GM12878 (cell line): ENCODE measurements around the gene CCHCR1. TPM values are rescaled to one million over a fixed set of nuclear protein-coding genes. Genes with fewer than 3 reads are reported as not detected.

Experiments used
- ATAC-seq: fragments of 200-7000 bp; cut with Tn5 transposase; 3 replicates; pipeline ENCODE4 v1.9.1; 2020; ENCODE audit warnings: mild to moderate bottlenecking, moderate library complexity
- BruUV-seq: library from RNA; stranded (reverse); fragments of 400-500 nt; replicated peaks from 2 replicates; lab custom pipeline; 2021; lab: Mats Ljungman, UMichigan
- CTCF ChIA-PET: fragments of 300-600 bp; sonication (Branson Sonifier 250); formaldehyde crosslinking; extraction: SDS; loops from one replicate; lab custom pipeline; 2021; ENCODE audit warnings: inconsistent platforms; lab: Yijun Ruan, JAX
- POLR2A ChIA-PET: fragments of 350-600 bp; formaldehyde crosslinking; extraction: SDS; loops from one replicate; lab custom pipeline; 2021; ENCODE audit warnings: inconsistent platforms; lab: Charles Lee
- RAD21 ChIA-PET: fragments of 300-600 bp; sonication (Branson Sonifier 250); formaldehyde crosslinking; loops from one replicate; lab custom pipeline; 2023; ENCODE audit warnings: antibody characterized with exemption; ENCODE audit not compliant: unreplicated experiment; lab: Charles Lee
- SMC1A ChIA-PET: fragments of 300-600 bp; sonication (Branson Sonifier 250); formaldehyde crosslinking; loops from one replicate; lab custom pipeline; 2023; ENCODE audit not compliant: unreplicated experiment, uncharacterized antibody; lab: Charles Lee
- DNase-seq: peaks from one replicate; pipeline ENCODE4 v3.0.0-alpha.2; 2011; ENCODE audit warnings: low read depth, low spot score
- FAIRE-seq: peaks from 3 replicates; lab custom pipeline; 2011; peaks lifted over from hg19 to GRCh38; lab: Jason Lieb, UNC
- H2AFZ ChIP-seq: 2 replicates; pipeline ENCODE4 v1.6.0; 2011; ENCODE audit warnings: low read depth, low read length, control low read depth; ENCODE audit not compliant: control insufficient read depth
- H3K27ac ChIP-seq: 2 replicates; pipeline ENCODE4 v1.5.1; 2011; ENCODE audit warnings: control low read depth; ENCODE audit not compliant: control insufficient read depth, insufficient read depth
- H3K27me3 ChIP-seq, 2 experiments: replicated peaks in 1 of 2; 2 replicates each; pipeline versions ENCODE4 v1.6.0 to v1.6.1; 2011; ENCODE audit warnings: low read length in 1 of 2; ENCODE audit not compliant: control insufficient read depth in 2 of 2, insufficient read depth in 2 of 2
- H3K36me3 ChIP-seq, 2 experiments: 2 replicates each; pipeline ENCODE4 v1.5.1; 2011; ENCODE audit warnings: low read length in 1 of 2; ENCODE audit not compliant: control insufficient read depth in 2 of 2, insufficient read depth in 2 of 2
- H3K4me1 ChIP-seq: 2 replicates; pipeline ENCODE4 v1.6.1; 2011; ENCODE audit warnings: mild to moderate bottlenecking, low read length, moderate library complexity, mixed read lengths; ENCODE audit not compliant: control insufficient read depth, insufficient read depth
- H3K4me2 ChIP-seq: 2 replicates; pipeline ENCODE4 v1.6.0; 2011; ENCODE audit warnings: control low read depth; ENCODE audit not compliant: control insufficient read depth, insufficient read depth
- H3K4me3 ChIP-seq: fragments of 200-600 bp; sonication (generic); 2 replicates; pipeline ENCODE4 v1.5.1; 2016
- H3K79me2 ChIP-seq: 2 replicates; pipeline ENCODE4 v1.6.0; 2011; ENCODE audit warnings: low read length; ENCODE audit not compliant: control insufficient read depth, insufficient read depth
- H3K9ac ChIP-seq: 2 replicates; pipeline ENCODE4 v1.8.0; 2011; ENCODE audit warnings: low read length, control low read depth, mixed read lengths; ENCODE audit not compliant: control insufficient read depth, insufficient read depth
- H3K9me3 ChIP-seq: replicated peaks from 3 replicates; pipeline ENCODE4 v1.5.1; 2011; ENCODE audit warnings: mild to moderate bottlenecking, low read length; ENCODE audit not compliant: control insufficient read depth, insufficient read depth
- H4K20me1 ChIP-seq: 2 replicates; pipeline ENCODE4 v1.6.0; 2011; ENCODE audit not compliant: control insufficient read depth, insufficient read depth
- ASH2L ChIP-seq: fragments of 300-600, 200-600 bp; sonication (generic); IDR thresholded peaks from 2 replicates; pipeline ENCODE4 v1.6.1; 2017; ENCODE audit warnings: low read depth, mild to moderate bottlenecking, borderline replicate concordance
- FOXK2 ChIP-seq: fragments of 450-650 bp; IDR thresholded peaks from 2 replicates; pipeline ENCODE4 v1.6.1; 2017; ENCODE audit warnings: mild to moderate bottlenecking, moderate library complexity
- HDAC6 ChIP-seq: fragments of 200-600 bp; sonication (generic); IDR thresholded peaks from one replicate; pipeline ENCODE4 v1.8.0; 2017; ENCODE audit warnings: antibody characterized with exemption; ENCODE audit not compliant: unreplicated experiment
- IKZF1 ChIP-seq: fragments of 450-650 bp; conservative IDR thresholded peaks from 2 replicates; pipeline ENCODE4 v1.6.1; 2017; ENCODE audit warnings: antibody characterized with exemption, mild to moderate bottlenecking
- MEF2B ChIP-seq: fragments of 450-650 bp; IDR thresholded peaks from 2 replicates; pipeline ENCODE4 v1.6.1; 2018; ENCODE audit warnings: mild to moderate bottlenecking, moderate library complexity; ENCODE audit not compliant: partially characterized antibody, poor library complexity, severe bottlenecking
- MYB ChIP-seq: fragments of 150-350 bp; IDR thresholded peaks from 2 replicates; pipeline ENCODE4 v1.6.1; 2014; ENCODE audit warnings: mild to moderate bottlenecking, low read depth, low read length, borderline replicate concordance
- RAD51 ChIP-seq: fragments of 450-650 bp; IDR thresholded peaks from 2 replicates; pipeline ENCODE4 v1.6.1; 2016; ENCODE audit warnings: moderate library complexity, mild to moderate bottlenecking, inconsistent platforms
- SUZ12 ChIP-seq: fragments of 200-600 bp; sonication (generic); IDR thresholded peaks from one replicate; pipeline ENCODE4 v1.6.1; 2018; ENCODE audit warnings: antibody characterized with exemption, mild to moderate bottlenecking; ENCODE audit not compliant: unreplicated experiment
- TARDBP ChIP-seq: IDR thresholded peaks from 2 replicates; pipeline ENCODE4 v1.6.1; 2016; ENCODE audit warnings: borderline replicate concordance
- WGBS: methylation state at CpG from one replicate; pipeline ENCODE4 v1.1.6; 2016; ENCODE audit warnings: low lambda C conversion rate; ENCODE audit not compliant: insufficient replicate concordance, insufficient coverage; ENCODE audit errors: missing lambda C conversion rate; 5-methylcytosine and 5-hydroxymethylcytosine counted together
- in situ Hi-C: fragments of 300-500 bp; cut with MboI; formaldehyde crosslinking; loops from 9 replicates; pipeline ENCODE4 v1.14.3; 2018; ENCODE audit warnings: mixed read lengths
- intact Hi-C: fragments of 100-400 bp; cut with micrococcal nuclease; formaldehyde crosslinking; loops from one replicate; pipeline ENCODE4 v1.14.2; 2022; ENCODE audit not compliant: unreplicated experiment
- polyA plus RNA-seq, 11 experiments: library from polyadenylated mRNA; depleted of rRNA in 4 of 11; unstranded in 6 of 11; stranded (reverse) in 5 of 11; fragments of >200 nt; fragmentation: Nextera tagmentation in 4 of 11; fragmentation: Illumina TruSeq in 1 of 11; extraction: Ambion mirVana in 4 of 11; extraction: Trizol in 1 of 11; gene quantifications; 1 replicate in 1 of 11; 2 replicates in 10 of 11; pipeline versions ENCODE4 v1.2.1 to v1.2.3, GENCODE V29; 2011 to 2016; ENCODE audit warnings: inconsistent platforms in 2 of 11, missing spikeins in 2 of 11, low read depth in 1 of 11
- total RNA-seq, 4 experiments: library from RNA; depleted of rRNA in 3 of 4; stranded (reverse); fragments of >200 nt in 3 of 4; fragmentation: Illumina TruSeq in 1 of 4; extraction: Trizol in 1 of 4; gene quantifications; 2 replicates each; pipeline versions ENCODE4 v1.2.1 to v1.2.3, GENCODE V29; 2013 to 2021
- TF ChIP-seq, protein P1 (sequence below): fragments of 450-650 bp; IDR thresholded peaks from 2 replicates; pipeline ENCODE4 v1.6.1; 2018; ENCODE audit warnings: mild to moderate bottlenecking, low read depth, moderate library complexity; ENCODE audit not compliant: partially characterized antibody
- TF ChIP-seq, protein P2 (sequence below): fragments of 450-650 bp; IDR thresholded peaks from 2 replicates; pipeline ENCODE4 v1.6.1; 2017; ENCODE audit warnings: antibody characterized with exemption, mild to moderate bottlenecking, moderate library complexity
- TF ChIP-seq, protein P3 (sequence below): IDR thresholded peaks from 2 replicates; pipeline ENCODE4 v1.6.1; 2011; ENCODE audit warnings: low read depth, low read length, improper control_type of control experiment, borderline replicate concordance
- TF ChIP-seq, protein P4 (sequence below): fragments of 450-650 bp; IDR thresholded peaks from 2 replicates; pipeline ENCODE4 v1.6.1; 2017; ENCODE audit warnings: borderline replicate concordance

The CCHCR1 gene
- total and polyA plus RNA-seq, 10 of the 15 experiments (the other 5 are each of a cell fraction or from before 2014, with no cell fraction given): 1.0 to 35.2 (median 24.7) TPM

DNA sequence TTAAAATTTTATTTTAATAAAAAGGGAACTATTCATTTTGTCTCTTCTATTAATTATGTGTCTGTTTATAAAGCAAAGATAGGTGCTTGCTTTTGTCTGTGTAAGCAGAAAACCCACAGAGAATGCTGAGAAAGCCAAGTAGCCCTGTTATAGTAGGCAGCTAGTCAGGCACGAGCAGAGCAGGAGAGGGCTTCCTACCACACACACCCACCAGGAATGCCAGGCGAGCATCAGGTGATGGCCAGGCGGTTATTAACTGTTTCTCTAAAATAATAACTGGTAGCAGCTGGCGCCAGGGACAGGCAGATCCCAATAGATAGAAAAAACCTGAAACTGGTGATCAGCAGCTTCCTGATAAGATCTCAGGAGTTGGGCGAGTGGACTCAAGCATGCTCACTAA lies 60.9 kb downstream of the CCHCR1 start:
- no peak overlapping the region for H2AFZ ChIP-seq
- no TSS peak for BruUV-seq
- in situ Hi-C loops: loop anchor here (10.0 kb wide), 1 partner anchor 632 kb away; no protein-coding TSS in a partner anchor
- peaks cover 0 to 2% of the 10 kb centered on the region in 2 experiments; a peak in 2 of 4 replicates for H3K27me3 ChIP-seq
- ATAC-seq: no peak
- H3K79me2 ChIP-seq: no peaks in the 10 kb centered on the region
- H3K36me3 ChIP-seq: no peaks in the 10 kb centered on the region
- no peak overlapping the region for H3K4me2 ChIP-seq
- H3K4me1 ChIP-seq: no peaks in the 10 kb centered on the region
- no peaks in the 10 kb centered on the region for H3K9me3 ChIP-seq
- no peak overlapping the region for H3K9ac ChIP-seq
- ChIA-PET POLR2A (no interaction called here), SMC1A (interaction anchor here (1.2 kb wide), 1 partner anchor 37 kb away, joined by 3 read pairs; no protein-coding TSS in a partner anchor), CTCF (interaction anchor here (1.5 to 1.8 kb wide), 2 partner anchors 9 to 96 kb away, joined by 4 to 8 read pairs; no protein-coding TSS in a partner anchor), RAD21 (no interaction called here)
- H4K20me1 ChIP-seq: no peaks in the 10 kb centered on the region
- WGBS: 36% methylated on average over 5 of the region's 5 CpGs
- FAIRE-seq: no peak
- DNase-seq: no peak
- H3K27ac ChIP-seq: no peak overlapping the region
- intact Hi-C loops: no loop called here
- H3K4me3 ChIP-seq: no peak overlapping the region
- TF ChIP-seq TARDBP (no peak), FOXK2 (no peak), MYB (no peak), HDAC6 (no peak), MEF2B (no peak), RAD51 (no peak), ASH2L (no peak), SUZ12 (no peak), IKZF1 (no peak)
- TF ChIP-seq, protein P1, sequence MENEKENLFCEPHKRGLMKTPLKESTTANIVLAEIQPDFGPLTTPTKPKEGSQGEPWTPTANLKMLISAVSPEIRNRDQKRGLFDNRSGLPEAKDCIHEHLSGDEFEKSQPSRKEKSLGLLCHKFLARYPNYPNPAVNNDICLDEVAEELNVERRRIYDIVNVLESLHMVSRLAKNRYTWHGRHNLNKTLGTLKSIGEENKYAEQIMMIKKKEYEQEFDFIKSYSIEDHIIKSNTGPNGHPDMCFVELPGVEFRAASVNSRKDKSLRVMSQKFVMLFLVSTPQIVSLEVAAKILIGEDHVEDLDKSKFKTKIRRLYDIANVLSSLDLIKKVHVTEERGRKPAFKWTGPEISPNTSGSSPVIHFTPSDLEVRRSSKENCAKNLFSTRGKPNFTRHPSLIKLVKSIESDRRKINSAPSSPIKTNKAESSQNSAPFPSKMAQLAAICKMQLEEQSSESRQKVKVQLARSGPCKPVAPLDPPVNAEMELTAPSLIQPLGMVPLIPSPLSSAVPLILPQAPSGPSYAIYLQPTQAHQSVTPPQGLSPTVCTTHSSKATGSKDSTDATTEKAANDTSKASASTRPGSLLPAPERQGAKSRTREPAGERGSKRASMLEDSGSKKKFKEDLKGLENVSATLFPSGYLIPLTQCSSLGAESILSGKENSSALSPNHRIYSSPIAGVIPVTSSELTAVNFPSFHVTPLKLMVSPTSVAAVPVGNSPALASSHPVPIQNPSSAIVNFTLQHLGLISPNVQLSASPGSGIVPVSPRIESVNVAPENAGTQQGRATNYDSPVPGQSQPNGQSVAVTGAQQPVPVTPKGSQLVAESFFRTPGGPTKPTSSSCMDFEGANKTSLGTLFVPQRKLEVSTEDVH: no peak
- TF ChIP-seq, protein P2, sequence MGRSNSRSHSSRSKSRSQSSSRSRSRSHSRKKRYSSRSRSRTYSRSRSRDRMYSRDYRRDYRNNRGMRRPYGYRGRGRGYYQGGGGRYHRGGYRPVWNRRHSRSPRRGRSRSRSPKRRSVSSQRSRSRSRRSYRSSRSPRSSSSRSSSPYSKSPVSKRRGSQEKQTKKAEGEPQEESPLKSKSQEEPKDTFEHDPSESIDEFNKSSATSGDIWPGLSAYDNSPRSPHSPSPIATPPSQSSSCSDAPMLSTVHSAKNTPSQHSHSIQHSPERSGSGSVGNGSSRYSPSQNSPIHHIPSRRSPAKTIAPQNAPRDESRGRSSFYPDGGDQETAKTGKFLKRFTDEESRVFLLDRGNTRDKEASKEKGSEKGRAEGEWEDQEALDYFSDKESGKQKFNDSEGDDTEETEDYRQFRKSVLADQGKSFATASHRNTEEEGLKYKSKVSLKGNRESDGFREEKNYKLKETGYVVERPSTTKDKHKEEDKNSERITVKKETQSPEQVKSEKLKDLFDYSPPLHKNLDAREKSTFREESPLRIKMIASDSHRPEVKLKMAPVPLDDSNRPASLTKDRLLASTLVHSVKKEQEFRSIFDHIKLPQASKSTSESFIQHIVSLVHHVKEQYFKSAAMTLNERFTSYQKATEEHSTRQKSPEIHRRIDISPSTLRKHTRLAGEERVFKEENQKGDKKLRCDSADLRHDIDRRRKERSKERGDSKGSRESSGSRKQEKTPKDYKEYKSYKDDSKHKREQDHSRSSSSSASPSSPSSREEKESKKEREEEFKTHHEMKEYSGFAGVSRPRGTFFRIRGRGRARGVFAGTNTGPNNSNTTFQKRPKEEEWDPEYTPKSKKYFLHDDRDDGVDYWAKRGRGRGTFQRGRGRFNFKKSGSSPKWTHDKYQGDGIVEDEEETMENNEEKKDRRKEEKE: no peak
- TF ChIP-seq, protein P3, sequence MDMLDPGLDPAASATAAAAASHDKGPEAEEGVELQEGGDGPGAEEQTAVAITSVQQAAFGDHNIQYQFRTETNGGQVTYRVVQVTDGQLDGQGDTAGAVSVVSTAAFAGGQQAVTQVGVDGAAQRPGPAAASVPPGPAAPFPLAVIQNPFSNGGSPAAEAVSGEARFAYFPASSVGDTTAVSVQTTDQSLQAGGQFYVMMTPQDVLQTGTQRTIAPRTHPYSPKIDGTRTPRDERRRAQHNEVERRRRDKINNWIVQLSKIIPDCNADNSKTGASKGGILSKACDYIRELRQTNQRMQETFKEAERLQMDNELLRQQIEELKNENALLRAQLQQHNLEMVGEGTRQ: no peak
- TF ChIP-seq, protein P4, sequence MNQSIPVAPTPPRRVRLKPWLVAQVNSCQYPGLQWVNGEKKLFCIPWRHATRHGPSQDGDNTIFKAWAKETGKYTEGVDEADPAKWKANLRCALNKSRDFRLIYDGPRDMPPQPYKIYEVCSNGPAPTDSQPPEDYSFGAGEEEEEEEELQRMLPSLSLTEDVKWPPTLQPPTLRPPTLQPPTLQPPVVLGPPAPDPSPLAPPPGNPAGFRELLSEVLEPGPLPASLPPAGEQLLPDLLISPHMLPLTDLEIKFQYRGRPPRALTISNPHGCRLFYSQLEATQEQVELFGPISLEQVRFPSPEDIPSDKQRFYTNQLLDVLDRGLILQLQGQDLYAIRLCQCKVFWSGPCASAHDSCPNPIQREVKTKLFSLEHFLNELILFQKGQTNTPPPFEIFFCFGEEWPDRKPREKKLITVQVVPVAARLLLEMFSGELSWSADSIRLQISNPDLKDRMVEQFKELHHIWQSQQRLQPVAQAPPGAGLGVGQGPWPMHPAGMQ: no peak
